Non-pigmented ciliary epithelial cell (primary cell): ENCODE data around the gene GNS.
"Not testable (repeated sequence)": the region's sequence is repeated elsewhere in the genome, so short reads cannot be mapped to it uniquely, and the experiment has no call there.

Source experiments
- DNase-seq: peaks from one replicate; pipeline ENCODE4 v3.0.0-alpha.2; 2010; ENCODE audit warnings: low read depth

The GNS gene

GRCh38 chr12:64695550-64695949 is 63.7 kb downstream of the GNS start:
- no peak for DNase-seq

GRCh38 chr12:64694130-64695040 is 64.8 kb downstream of the GNS start:
- no peak for DNase-seq

- no peak for DNase-seq
These were observed 67.2 kb downstream of the GNS start for GRCh38 chr12:64691795-64692583.

GRCh38 chr12:64691227-64691794 is 67.9 kb downstream of the GNS start:
- DNase-seq, result no peak

GRCh38 chr12:64690236-64690635 is 69.0 kb downstream of the GNS start:
- DNase-seq, result not testable (repeated sequence)

GRCh38 chr12:64688715-64689114 is 70.5 kb downstream of the GNS start:
- DNase-seq, result no peak

- no peak for DNase-seq
These were observed 71.0 kb downstream of the GNS start for GRCh38 chr12:64688219-64688618.

- DNase-seq, result no peak
These were observed 71.4 kb downstream of the GNS start for GRCh38 chr12:64687816-64688215.

GRCh38 chr12:64685605-64686004 is 73.6 kb downstream of the GNS start:
- DNase-seq, result no peak

- DNase-seq, result no peak
These were observed 74.2 kb downstream of the GNS start for GRCh38 chr12:64685050-64685449.

- DNase-seq, result no peak
These were observed 75.2 kb downstream of the GNS start for GRCh38 chr12:64683816-64684543.

- DNase-seq, result no peak
These were observed 76.5 kb downstream of the GNS start for GRCh38 chr12:64682572-64683277.

- DNase-seq, result no peak
These were observed 77.8 kb downstream of the GNS start for GRCh38 chr12:64681200-64682052.

GRCh38 chr12:64680235-64680634 is 79.0 kb downstream of the GNS start:
- no peak for DNase-seq

- no peak for DNase-seq
These were observed 79.7 kb downstream of the GNS start for GRCh38 chr12:64679487-64680001.

- DNase-seq, result no peak
These were observed 80.4 kb downstream of the GNS start for GRCh38 chr12:64678835-64679234.

GRCh38 chr12:64678248-64678647 is 81.0 kb downstream of the GNS start:
- no peak for DNase-seq

- DNase-seq, result no peak
These were observed 83.4 kb downstream of the GNS start for GRCh38 chr12:64675795-64676194.

- DNase-seq, result no peak
These were observed 84.8 kb downstream of the GNS start for GRCh38 chr12:64674367-64674922.
